Activated CD4-positive, alpha-beta T cell treated with anti-CD3 and anti-CD28 coated beads for 24 hours (primary cell): Measurements from ENCODE around the gene GPR63.

Experiments
- DNase-seq, 2 donors: peaks; one replicate each; pipeline ENCODE4 v3.0.0-alpha.2; 2020; ENCODE audit warnings: low read depth in 2 of 2

GPR63 gene

GRCh38 chr6:96760153-96760687 lies 77.1 kb downstream of the GPR63 start:
- no peak for DNase-seq

GRCh38 chr6:96755096-96755495 lies 82.2 kb downstream of the GPR63 start:
- DNase-seq = no peak

GRCh38 chr6:96749891-96750290 lies 87.4 kb downstream of the GPR63 start:
- DNase-seq = no peak
